HG03520 (cell line): ENCODE data around the gene GNAS-AS1.

Experiments
- ATAC-seq: cut with Tn5 transposase; IDR thresholded peaks from one replicate; pipeline ENCODE4 v1.9.1; 2021; ENCODE audit warnings: mild to moderate bottlenecking, moderate library complexity; ENCODE audit not compliant: unreplicated experiment

The GNAS-AS1 gene

DNA sequence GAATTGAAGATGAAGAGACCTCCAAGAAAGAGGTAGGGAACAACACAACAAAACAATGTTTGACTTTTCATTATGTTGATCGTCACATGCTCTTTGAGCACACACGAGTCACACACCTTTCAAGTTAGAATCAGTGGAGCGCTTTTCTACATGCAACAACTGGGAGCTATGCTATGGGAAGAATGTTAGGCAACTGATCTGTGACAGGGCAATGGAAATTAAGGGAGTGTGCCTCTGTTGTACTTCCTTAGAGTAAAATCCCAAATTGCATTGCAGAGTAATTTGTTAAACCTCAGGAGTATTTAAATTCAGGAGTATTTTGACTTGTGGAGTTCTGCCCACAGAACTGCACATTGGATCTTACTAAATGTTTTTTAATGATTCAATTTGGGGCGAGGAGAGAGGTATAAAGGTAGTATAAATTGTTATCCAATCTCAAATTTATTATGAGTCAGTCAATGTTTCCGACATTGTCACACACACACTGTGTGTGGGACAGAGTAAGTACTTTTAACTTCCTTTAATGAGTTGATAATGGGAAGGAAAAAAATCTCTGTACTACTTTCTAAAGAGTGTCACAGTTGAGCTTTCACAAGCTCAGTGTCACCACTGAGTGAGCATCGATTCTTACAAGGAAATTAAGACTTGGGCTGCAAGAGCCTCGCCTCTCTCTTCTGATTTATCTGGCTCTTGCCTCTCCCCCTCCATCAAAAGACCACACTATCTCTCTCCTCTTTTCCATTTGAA lies 12.5 kb upstream of the GNAS-AS1 start:
- no peak for ATAC-seq

- ATAC-seq = no peak
Observed at GRCh38 chr20:58855506-58856389, 5.0 kb upstream of the GNAS-AS1 start.

- ATAC-seq = no peak
Observed at GRCh38 chr20:58854638-58855471, 4.2 kb upstream of the GNAS-AS1 start.

GRCh38 chr20:58853976-58854637 lies 3.4 kb upstream of the GNAS-AS1 start:
- no peak for ATAC-seq

DNA sequence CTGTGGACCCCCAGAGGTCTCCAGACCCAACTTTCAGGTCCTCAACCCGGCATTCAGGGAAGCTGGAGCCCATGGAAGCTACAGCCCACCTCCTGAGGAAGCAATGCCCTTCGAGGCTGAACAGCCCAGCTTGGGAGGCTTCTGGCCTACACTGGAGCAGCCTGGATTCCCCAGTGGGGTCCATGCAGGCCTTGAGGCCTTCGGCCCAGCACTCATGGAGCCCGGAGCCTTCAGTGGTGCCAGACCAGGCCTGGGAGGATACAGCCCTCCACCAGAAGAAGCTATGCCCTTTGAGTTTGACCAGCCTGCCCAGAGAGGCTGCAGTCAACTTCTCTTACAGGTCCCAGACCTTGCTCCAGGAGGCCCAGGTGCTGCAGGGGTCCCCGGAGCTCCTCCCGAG lies 2.8 kb upstream of the GNAS-AS1 start:
- ATAC-seq = no peak

- no peak for ATAC-seq
Observed at GRCh38 chr20:58852543-58853271, 2.0 kb upstream of the GNAS-AS1 start, which contains the start of gene GNAS. GNAS (plus strand) TSS chr20:58852716.

- ATAC-seq = no peak
Observed at GRCh38 chr20:58851969-58852458, 1.3 kb upstream of the GNAS-AS1 start.

GRCh38 chr20:58851221-58851968 lies 693 bp upstream of the GNAS-AS1 start:
- ATAC-seq = no peak

DNA sequence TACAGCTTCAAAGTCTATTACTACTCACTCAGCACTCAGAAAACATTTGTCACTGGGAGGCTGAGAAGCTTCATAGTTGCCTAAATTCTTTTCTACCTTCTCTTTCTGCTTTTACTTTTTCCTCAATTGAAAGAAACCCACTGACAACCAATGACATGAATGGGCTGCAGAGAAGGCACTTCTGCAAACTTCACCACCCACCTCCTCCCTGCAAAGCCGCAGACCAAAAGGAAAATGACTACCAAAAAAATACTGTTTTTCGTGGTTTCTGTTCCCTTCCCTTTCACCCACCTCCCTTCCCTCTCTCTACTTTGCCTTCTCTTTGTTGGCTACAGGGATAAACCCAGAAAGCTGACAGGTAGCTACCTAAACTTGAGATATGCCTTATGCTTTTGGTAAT lies 3.2 kb downstream of the GNAS-AS1 start:
- no peak for ATAC-seq

DNA sequence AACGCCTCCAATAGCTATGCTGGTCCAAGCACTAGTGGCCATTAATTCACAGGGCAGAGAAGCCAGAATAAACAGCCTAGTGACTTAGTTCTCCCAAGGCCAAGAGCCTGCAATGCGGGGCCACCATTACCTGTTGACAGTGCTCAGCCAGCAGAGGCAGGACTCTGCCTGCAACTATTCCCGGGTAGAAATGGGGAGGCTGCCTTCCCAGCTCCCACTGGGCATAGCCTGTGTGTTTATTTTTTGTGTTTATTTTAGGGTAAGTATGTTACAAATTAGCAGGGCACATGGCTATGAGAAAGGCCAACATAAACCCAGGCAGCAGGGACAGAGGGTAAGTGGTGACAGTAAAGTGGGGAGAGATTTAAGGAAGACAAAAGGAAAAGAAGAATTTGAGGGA lies 5.0 kb downstream of the GNAS-AS1 start:
- no peak for ATAC-seq

DNA sequence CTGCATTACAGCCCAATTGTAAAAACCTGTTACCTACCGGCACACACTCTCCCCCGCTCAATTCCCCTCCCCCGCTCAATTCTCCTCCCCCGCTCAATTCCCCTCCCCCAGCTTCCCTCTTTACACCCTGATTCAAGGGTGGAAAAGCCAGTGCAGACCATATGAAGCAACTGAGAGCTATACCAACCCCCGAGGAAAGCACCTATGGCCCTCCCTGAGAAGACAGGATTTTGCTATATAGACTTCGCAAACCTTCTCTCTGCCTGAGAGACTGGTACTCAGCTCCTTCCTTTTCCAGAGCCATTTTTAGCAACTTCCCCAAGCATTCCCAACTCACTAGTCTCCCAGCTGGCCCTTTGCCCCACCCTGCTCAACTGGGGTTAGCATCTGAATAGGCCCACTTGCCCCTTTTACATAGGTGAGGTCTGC lies 7.6 kb downstream of the GNAS-AS1 start:
- no peak for ATAC-seq

DNA sequence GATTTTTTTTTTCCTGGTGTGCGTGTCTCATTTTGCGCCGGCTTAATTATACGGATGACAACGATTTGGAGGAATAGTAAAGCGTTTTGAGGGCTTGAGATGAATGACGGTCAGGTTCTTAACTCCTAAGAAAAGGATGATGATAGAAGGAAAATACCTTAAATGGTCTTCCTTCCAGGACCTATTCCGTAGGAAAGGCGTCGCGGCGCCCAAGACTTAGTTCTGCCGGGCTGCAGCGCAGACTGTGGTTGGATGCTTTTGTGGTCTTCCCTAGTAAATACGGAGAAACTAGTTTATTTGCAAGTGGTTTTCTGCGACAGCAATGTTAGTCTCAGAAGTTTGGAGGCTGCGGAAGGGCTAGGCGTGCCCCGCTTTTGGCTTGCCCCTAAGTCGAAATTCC lies 8.4 kb downstream of the GNAS-AS1 start:
- ATAC-seq = no peak

- no peak for ATAC-seq
Observed at GRCh38 chr20:58841539-58842264, 9.0 kb downstream of the GNAS-AS1 start.

- ATAC-seq = no peak
Observed at GRCh38 chr20:58840816-58841538, 9.7 kb downstream of the GNAS-AS1 start.

DNA sequence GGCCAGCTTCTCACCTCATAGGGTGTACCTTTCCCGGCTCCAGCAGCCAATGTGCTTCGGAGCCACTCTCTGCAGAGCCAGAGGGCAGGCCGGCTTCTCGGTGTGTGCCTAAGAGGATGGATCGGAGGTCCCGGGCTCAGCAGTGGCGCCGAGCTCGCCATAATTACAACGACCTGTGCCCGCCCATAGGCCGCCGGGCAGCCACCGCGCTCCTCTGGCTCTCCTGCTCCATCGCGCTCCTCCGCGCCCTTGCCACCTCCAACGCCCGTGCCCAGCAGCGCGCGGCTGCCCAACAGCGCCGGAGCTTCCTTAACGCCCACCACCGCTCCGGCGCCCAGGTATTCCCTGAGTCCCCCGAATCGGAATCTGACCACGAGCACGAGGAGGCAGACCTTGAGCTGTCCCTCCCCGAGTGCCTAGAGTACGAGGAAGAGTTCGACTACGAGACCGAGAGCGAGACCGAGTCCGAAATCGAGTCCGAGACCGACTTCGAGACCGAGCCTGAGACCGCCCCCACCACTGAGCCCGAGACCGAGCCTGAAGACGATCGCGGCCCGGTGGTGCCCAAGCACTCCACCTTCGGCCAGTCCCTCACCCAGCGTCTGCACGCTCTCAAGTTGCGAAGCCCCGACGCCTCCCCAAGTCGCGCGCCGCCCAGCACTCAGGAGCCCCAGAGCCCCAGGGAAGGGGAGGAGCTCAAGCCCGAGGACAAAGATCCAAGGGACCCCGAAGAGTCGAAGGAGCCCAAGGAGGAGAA lies 10.5 kb downstream of the GNAS-AS1 start:
- ATAC-seq = no peak

DNA sequence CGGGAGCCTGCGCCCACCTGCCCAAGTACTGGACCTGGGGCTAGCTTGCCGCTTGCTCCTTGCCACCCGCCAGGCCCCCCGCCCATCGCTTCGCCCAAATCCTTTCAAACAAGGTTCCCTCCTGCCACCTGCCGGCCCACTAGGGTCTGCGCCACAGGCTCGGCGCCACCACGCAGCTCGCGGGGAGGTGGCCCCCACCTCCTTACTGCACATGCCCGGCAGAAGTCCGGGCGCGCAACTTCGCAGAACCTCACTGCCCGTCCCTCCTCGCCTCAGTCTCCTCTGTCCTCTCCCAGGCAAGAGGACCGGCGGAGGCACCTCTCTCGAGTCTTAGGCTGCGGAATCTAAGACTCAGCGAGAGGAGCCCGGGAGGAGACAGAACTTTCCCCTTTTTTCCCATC lies 11.2 kb downstream of the GNAS-AS1 start:
- ATAC-seq = no peak

GRCh38 chr20:58838174-58838573 lies 12.5 kb downstream of the GNAS-AS1 start:
- ATAC-seq = no peak
